T1000 (cell line): Measurements from ENCODE around the gene MINAR2.

Experiments
- DNase-seq: peaks from one replicate; lab custom pipeline; 2025; ENCODE audit warnings: mixed read lengths; lab: John Stamatoyannopoulos, UW

MINAR2 gene, protein sequence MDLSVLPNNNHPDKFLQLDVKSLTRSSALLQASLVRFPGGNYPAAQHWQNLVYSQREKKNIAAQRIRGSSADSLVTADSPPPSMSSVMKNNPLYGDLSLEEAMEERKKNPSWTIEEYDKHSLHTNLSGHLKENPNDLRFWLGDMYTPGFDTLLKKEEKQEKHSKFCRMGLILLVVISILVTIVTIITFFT

GRCh38 chr5:129747572-129748407 lies at the start of gene MINAR2:
MINAR2 (plus strand) TSS chr5:129748094; CDS start chr5:129748191, 97 bp downstream.
- DNase-seq = no peak

- DNase-seq = no peak
These were observed 49.2 kb upstream of the MINAR2 start for GRCh38 chr5:129698661-129699060.

DNA sequence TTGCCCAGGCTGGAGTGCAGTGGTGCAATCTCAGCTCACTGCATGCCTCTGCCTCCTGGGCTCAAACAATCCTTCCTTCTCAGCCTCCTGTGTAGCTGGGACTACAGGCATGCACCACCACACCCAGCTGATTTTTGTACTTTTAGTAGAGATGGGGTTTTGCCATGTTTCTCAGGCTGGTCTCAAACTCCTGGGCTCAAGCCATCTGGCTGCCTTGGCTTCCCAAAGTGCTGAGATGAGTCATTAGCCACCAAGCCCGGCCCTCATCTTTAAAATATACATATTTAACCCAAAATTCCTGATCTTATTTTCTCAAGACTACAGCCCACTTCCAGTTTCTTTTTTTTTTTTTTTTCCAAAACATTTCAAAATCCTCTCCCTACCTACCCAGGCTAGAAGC lies 31.7 kb upstream of the MINAR2 start:
- DNase-seq = no peak

DNA sequence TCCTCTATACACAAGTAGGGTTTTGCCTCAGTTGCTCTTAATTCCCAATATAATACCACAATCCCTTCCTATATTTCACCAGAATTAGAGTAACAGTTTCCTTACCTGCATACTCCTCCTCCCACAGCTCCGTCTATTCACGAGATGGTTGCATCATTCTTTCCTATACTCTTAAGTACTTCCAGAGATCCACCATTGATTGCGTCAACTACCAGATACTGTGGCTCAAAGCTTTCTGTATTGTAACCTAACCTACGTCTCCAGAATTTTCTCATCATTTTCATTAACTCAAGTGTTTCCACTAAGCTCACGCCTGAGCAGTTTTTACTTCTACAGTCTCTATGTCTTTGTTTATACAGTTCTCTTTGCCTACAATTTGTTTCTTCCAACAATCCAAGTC lies 31.2 kb upstream of the MINAR2 start:
- DNase-seq = no peak

DNA sequence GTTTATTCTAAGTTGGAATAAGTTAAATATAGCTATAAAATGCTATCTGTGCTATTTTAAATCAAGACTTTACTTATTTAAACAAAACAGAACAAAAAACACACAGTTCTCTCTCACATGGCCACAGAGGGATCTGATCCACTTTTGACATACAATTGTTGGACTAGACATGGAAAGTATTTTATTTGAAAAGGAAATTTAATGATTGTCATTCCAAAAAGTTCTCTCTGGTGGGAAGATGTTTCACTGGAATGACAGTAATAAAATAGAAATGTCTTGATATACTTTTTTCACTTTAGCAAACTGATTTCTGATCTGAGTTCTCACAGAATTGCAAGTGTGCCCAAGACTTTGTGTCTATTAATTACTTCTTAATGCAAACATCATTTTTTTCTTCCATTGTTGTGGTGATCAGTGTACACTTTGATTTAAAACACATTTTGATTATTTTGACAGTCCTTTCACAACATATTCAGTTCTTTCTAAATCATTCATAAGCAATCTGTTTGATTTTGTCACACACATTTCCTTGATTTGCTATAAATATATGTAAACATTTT lies 30.1 kb upstream of the MINAR2 start:
- no peak for DNase-seq

- no peak for DNase-seq
These were observed 29.3 kb upstream of the MINAR2 start for GRCh38 chr5:129718471-129719090.

DNA sequence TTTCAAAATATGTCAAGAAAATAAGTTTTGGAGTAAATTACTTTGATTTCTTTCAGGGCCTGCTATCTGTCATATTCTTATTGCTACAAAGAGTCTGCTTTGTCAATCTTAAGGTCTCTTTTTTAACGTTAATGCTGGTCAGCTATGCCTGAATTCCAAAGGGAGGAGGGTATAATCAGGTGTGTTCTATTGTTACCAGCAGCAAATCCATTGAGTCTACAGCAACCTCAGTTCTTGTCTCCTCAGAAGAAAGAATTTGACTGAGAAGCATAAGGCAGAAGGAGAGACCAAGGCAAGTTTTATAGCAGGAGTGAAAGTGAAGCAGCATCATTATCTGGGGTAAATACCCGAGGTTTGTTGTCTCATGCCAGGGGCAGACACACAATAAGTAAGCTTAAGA lies 23.7 kb upstream of the MINAR2 start:
- DNase-seq = no peak

GRCh38 chr5:129724647-129725046 lies 23.2 kb upstream of the MINAR2 start:
- DNase-seq = no peak

DNA sequence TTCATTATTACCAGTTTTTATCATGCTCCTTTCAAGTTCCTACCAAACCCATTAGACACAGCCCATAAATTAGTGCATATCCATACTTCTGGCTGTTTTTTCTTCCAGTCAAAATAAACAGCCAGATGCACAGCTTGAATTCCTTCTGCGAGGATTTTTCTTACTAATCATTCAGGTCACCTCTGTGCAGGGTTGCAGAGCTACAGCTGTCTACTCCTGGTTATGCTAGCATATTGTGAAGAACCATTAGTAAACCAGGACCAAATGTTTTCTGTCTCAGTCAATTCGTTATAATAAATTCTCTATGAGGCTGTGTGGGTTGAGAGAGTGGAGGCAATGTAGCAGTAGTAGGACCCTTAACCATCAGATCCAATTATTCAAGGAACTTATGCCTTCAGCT lies 8.1 kb upstream of the MINAR2 start:
- DNase-seq = no peak

DNA sequence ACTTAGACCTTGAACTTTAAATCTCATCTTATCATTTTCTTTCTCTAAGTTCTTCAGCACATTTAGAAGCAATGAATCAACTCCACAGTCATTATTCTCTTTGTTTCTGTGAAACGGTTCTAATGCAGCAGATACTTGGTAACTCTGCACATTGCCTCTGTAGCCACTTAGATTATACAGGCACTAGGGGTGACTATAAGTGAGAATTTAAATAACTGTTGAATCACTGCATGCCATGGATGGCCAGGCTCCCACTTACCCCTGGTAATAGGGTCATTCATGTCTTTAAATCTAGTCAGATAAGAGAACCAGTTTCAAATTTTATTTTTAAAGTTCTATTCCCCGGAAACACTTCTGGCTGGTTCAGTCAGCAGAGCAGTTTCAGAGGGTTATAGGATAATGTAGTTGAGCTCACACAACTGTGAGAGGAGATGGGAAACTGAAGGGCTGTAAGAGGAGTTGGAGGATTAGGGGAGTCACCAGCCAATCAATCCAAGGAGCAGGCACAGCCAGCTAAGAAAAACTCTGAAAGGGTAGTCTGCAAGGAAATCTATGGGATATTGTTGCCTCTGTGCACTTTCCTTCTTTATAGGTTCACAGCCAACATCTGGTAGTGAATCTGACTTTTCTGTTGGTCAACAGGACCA lies 4.2 kb upstream of the MINAR2 start:
- DNase-seq = no peak

- DNase-seq = no peak
These were observed 1.9 kb upstream of the MINAR2 start for GRCh38 chr5:129745997-129746396.

GRCh38 chr5:129746876-129747275 lies 1.0 kb upstream of the MINAR2 start:
- DNase-seq = no peak

- no peak for DNase-seq
These were observed 1.3 kb downstream of the MINAR2 start for GRCh38 chr5:129748913-129749880.

DNA sequence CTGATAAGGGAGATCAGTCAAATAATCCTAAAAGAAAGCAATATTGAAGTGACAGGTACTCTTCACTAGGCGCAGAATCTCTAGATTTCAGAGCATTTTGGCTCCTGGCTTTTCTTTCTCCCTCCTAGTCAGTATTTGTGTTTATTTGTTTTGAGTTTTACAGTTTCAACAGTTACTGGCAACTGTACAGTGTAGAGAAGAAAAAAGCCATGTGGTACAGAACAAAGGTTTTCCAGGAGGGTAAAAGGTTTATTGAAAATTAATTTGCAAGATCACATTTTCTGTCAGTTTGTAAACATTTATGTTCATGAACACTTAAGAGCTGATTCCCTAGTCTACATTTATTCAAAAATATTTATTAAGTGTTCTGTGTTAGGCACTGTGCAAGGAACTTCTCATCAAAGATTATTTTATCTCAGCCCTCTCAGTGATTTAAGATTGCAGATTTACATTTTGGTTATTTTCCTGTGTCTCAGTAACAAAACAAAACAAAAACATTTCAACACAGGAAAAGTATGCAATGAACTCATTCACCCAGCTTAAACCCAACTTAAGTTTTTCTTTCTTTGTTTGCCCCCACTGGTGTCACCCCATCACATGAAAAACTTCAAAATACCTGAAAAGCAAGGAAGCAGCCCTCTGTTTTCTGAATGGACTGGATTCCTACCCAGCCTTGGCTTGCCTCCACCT lies 12.9 kb downstream of the MINAR2 start:
- no peak for DNase-seq

- DNase-seq = no peak
These were observed 15.8 kb downstream of the MINAR2 start for GRCh38 chr5:129763651-129764050.

DNA sequence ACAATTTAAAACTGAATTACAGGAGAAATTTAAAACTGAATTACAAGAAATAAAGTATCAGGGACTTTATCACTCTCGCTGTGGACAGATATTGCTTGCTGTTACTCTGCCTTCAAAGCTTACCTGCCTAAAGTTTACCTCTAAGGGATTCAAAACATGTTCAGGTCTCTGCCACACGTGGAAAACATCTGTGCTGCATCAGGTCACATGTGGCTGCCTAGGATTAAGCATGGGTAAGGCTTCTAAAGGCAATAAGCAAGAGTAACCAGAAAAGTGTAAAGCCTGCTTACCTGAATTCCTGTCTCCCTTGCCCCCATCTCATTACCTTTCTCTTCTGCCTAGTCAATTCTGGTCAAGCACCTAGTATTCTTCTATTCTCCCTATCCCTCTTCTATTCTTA lies 18.9 kb downstream of the MINAR2 start:
- DNase-seq = no peak

DNA sequence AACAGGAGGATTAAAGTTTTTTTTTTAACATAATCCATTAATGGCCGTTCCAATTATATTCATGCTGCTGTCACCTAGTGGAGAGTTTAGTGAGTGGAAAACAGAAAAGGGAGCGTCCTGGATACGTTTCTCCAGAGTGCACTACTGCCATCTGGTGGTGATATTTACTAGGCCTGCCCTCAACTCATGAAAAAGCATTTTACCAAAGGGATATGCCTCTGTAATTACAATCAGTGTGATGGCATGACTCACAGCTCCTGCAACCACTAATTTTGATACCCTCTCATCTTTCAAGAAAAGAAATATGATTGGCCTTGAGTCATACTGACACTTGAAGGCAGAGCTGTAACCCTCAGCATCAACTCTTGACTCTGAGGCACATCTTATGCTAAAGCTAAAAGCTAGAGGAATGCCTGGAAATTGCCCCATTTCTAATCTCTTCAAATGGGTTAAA lies 20.1 kb downstream of the MINAR2 start:
- DNase-seq = peak; percentile 67

DNA sequence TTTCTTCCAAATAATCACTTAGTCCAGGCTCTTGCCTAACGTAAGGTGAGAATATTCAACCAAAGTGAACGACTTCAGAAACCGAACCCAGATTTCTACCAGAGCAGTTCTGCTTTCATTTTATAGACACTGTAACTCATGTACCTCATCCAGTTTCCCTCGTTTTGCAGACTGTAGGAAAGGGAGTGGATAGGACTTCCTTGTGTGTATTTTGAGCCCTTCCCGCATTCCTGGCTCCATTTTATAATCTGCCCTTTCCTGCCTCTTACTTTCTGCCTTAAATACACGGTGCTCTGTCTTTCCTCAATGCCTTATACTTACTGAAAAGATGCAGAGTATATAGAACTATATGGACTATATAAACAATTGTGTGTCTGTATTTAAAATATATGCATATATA lies 20.8 kb downstream of the MINAR2 start:
- no peak for DNase-seq

- DNase-seq = no peak
These were observed 22.3 kb downstream of the MINAR2 start for GRCh38 chr5:129770024-129770820.
